Keratinocyte (primary cell): ENCODE data around the gene MSI2.

Source experiments
- CTCF ChIP-seq, 3 experiments: IDR thresholded peaks in 1 of 3; conservative IDR thresholded peaks in 1 of 3; optimal IDR thresholded peaks in 1 of 3; 2 replicates in 2 of 3; 3 replicates in 1 of 3; pipeline versions ENCODE3 to v1.5.1; 2011; ENCODE audit warnings: low read length in 3 of 3, mild to moderate bottlenecking in 3 of 3, moderate library complexity in 2 of 3, control low read depth in 1 of 3, inconsistent platforms in 1 of 3; ENCODE audit not compliant: insufficient read depth in 2 of 3; ENCODE audit errors: extremely low read depth in 1 of 3
- EZH2 ChIP-seq: IDR thresholded peaks from one replicate; pipeline ENCODE4 v1.6.1; 2012; ENCODE audit warnings: inconsistent platforms, mild to moderate bottlenecking, low read length, moderate library complexity

GRCh38 chr17:57225127-57225526, 31.2 kb upstream of the MSI2 start:
- TF ChIP-seq CTCF (optimal IDR thresholded peaks at IDR 0.05 in 1 of 3, IDR thresholded peaks at IDR 0.05 in 1 of 3, conservative IDR thresholded peaks at IDR 0.05 in 1 of 3; ENCODE audit: extremely low read depth in 1 of 3, insufficient read depth in 2 of 3, low read length in 3 of 3) (no peak), EZH2 (no peak)
